Measurements from ENCODE around the gene EGFR. TPM values are rescaled to one million over a fixed set of nuclear protein-coding genes. Genes with fewer than 3 reads are reported as not detected.

The EGFR gene
- 12.8 TPM for total RNA-seq (ENCODE audit: unreplicated experiment)
- long read RNA-seq, full-length matches to known transcripts, result 1 of 2 reads
- long read RNA-seq, partial matches to known transcripts, result 1 of 2 reads
- long read RNA-seq, other reads (novel, unspliced or antisense), result 0 of 2 reads

DNA sequence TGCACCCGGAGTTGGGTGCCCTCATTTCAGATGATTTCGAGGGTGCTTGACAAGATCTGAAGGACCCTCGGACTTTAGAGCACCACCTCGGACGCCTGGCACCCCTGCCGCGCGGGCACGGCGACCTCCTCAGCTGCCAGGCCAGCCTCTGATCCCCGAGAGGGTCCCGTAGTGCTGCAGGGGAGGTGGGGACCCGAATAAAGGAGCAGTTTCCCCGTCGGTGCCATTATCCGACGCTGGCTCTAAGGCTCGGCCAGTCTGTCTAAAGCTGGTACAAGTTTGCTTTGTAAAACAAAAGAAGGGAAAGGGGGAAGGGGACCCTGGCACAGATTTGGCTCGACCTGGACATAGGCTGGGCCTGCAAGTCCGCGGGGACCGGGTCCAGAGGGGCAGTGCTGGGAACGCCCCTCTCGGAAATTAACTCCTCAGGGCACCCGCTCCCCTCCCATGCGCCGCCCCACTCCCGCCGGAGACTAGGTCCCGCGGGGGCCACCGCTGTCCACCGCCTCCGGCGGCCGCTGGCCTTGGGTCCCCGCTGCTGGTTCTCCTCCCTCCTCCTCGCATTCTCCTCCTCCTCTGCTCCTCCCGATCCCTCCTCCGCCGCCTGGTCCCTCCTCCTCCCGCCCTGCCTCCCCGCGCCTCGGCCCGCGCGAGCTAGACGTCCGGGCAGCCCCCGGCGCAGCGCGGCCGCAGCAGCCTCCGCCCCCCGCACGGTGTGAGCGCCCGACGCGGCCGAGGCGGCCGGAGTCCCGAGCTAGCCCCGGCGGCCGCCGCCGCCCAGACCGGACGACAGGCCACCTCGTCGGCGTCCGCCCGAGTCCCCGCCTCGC lies at the start of gene EGFR:
EGFR (plus strand) TSS at position 657 of the 830 bp plus-strand sequence. CDS start 261 bp downstream, outside the sequence.
- Mint-ChIP-seq H3K4me3 (ENCODE audit: unreplicated experiment) (peak within 1 kb of the TSS; percentile 59), H3K9me3 (ENCODE audit: unreplicated experiment) (peaks cover 4% of the 10 kb centered on the region), H3K36me3 (ENCODE audit: unreplicated experiment) (peaks cover 6% of the 10 kb centered on the region), H3K27ac (ENCODE audit: unreplicated experiment) (no peak within 1 kb of the TSS), H3K4me1 (ENCODE audit: low read depth, unreplicated experiment) (peaks cover 2% of the 10 kb centered on the region), H3K27me3 (ENCODE audit: unreplicated experiment) (peaks cover 15% of the 10 kb centered on the region)
- TF ChIP-seq CTCF (IDR thresholded peaks at IDR 0.05; ENCODE audit: partially characterized antibody, unreplicated experiment), result no peak
- DNase-seq, result peak; percentile 75

GRCh38 chr7:54969208-54969967 lies 49.4 kb upstream of the EGFR start:
- Mint-ChIP-seq H3K27ac (ENCODE audit: unreplicated experiment) (no peak overlapping the region), H3K27me3 (ENCODE audit: unreplicated experiment) (peaks cover 2% of the 10 kb centered on the region), H3K36me3 (ENCODE audit: unreplicated experiment) (no peaks in the 10 kb centered on the region), H3K4me1 (ENCODE audit: low read depth, unreplicated experiment) (no peaks in the 10 kb centered on the region), H3K4me3 (ENCODE audit: unreplicated experiment) (no peak overlapping the region), H3K9me3 (ENCODE audit: unreplicated experiment) (no peaks in the 10 kb centered on the region)
- DNase-seq, result no peak
- TF ChIP-seq CTCF (IDR thresholded peaks at IDR 0.05; ENCODE audit: partially characterized antibody, unreplicated experiment), result no peak

- DNase-seq, result no peak
- Mint-ChIP-seq H3K4me3 (ENCODE audit: unreplicated experiment) (no peak overlapping the region), H3K4me1 (ENCODE audit: low read depth, unreplicated experiment) (no peaks in the 10 kb centered on the region), H3K27ac (ENCODE audit: unreplicated experiment) (no peak overlapping the region), H3K36me3 (ENCODE audit: unreplicated experiment) (no peaks in the 10 kb centered on the region), H3K27me3 (ENCODE audit: unreplicated experiment) (no peaks in the 10 kb centered on the region), H3K9me3 (ENCODE audit: unreplicated experiment) (no peaks in the 10 kb centered on the region)
- TF ChIP-seq CTCF (IDR thresholded peaks at IDR 0.05; ENCODE audit: partially characterized antibody, unreplicated experiment), result no peak
Measured at GRCh38 chr7:54972733-54973294, 46.0 kb upstream of the EGFR start.

DNA sequence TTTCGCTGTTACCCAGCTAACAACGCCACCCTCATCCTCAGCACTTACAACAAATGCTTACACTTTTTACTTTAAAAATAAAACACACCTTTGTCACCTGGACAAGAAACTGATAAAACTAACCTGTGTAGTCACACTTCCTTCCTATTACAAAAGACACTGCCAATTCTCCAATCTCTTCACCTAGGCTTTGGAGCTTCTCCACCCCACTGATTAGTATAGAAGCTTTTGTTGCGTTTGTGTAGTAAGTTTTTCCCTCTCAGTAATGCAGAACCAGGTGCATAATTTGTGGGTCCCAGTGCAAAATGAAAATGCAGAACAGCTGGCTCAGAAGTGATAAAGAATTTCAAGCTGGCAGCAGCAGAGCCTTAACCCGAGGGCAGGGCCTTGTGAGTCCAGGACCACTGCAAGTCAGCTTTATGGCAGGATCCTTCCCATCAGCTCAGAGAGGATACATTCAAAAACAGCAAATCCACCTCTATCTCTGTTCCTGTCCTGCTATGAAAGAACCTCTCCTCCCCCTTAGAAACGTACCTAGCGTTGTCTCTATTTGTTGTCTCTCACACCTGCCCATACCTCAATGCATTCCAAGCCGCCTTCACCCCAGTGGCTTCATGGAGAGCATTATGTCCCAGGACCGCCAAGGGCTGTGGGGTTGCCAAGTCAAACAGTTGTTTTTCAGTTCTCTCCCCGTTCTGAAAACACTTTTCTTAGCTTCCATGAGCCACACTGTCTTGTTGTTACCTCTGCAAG lies 40.3 kb upstream of the EGFR start:
- Mint-ChIP-seq H3K27ac (ENCODE audit: unreplicated experiment) (no peak overlapping the region), H3K4me3 (ENCODE audit: unreplicated experiment) (no peak overlapping the region), H3K9me3 (ENCODE audit: unreplicated experiment) (no peaks in the 10 kb centered on the region), H3K4me1 (ENCODE audit: low read depth, unreplicated experiment) (no peaks in the 10 kb centered on the region), H3K36me3 (ENCODE audit: unreplicated experiment) (no peaks in the 10 kb centered on the region), H3K27me3 (ENCODE audit: unreplicated experiment) (no peaks in the 10 kb centered on the region)
- TF ChIP-seq CTCF (IDR thresholded peaks at IDR 0.05; ENCODE audit: partially characterized antibody, unreplicated experiment), result no peak
- DNase-seq, result no peak
